HTERT RPE-1 (cell line): ENCODE measurements around the gene DHRS7.

Experiments used
- in situ Hi-C: fragments of 300-500 bp; cut with MboI; formaldehyde crosslinking; loops from 4 replicates; pipeline ENCODE4 v1.14.3; 2020; ENCODE audit warnings: low sequenced_read_pairs

Gene DHRS7

GRCh38 chr14:60188115-60188514, 22.9 kb upstream of the DHRS7 start:
- in situ Hi-C loops = no loop called here

GRCh38 chr14:60184905-60185555, 19.8 kb upstream of the DHRS7 start:
- in situ Hi-C loops = no loop called here

GRCh38 chr14:60184146-60184904, 19.1 kb upstream of the DHRS7 start:
- in situ Hi-C loops = no loop called here

GRCh38 chr14:60183741-60184140, 18.5 kb upstream of the DHRS7 start:
- in situ Hi-C loops = no loop called here

GRCh38 chr14:60183138-60183537, 17.9 kb upstream of the DHRS7 start:
- in situ Hi-C loops = no loop called here

GRCh38 chr14:60179431-60179869, 14.3 kb upstream of the DHRS7 start:
- in situ Hi-C loops = no loop called here

GRCh38 chr14:60178820-60179219, 13.6 kb upstream of the DHRS7 start:
- in situ Hi-C loops = no loop called here

GRCh38 chr14:60178164-60178563, 13.0 kb upstream of the DHRS7 start:
- in situ Hi-C loops = no loop called here

GRCh38 chr14:60175255-60175902, 10.2 kb upstream of the DHRS7 start:
- in situ Hi-C loops = no loop called here

GRCh38 chr14:60174352-60175254, 9.4 kb upstream of the DHRS7 start:
- in situ Hi-C loops = no loop called here

- in situ Hi-C loops = no loop called here
Measured at GRCh38 chr14:60171690-60172089, 6.5 kb upstream of the DHRS7 start.

- in situ Hi-C loops = no loop called here
Measured at GRCh38 chr14:60170948-60171347, 5.8 kb upstream of the DHRS7 start.

GRCh38 chr14:60169722-60170121, 4.5 kb upstream of the DHRS7 start:
- in situ Hi-C loops = no loop called here

- in situ Hi-C loops = no loop called here
Measured at GRCh38 chr14:60166142-60166541, 944 bp upstream of the DHRS7 start.

- in situ Hi-C loops = no loop called here
Measured at GRCh38 chr14:60165547-60165876, 314 bp upstream of the DHRS7 start.

- in situ Hi-C loops = no loop called here
Measured at GRCh38 chr14:60164404-60164711, 840 bp downstream of the DHRS7 start.

GRCh38 chr14:60163693-60164092, 1.5 kb downstream of the DHRS7 start:
- in situ Hi-C loops = no loop called here

- in situ Hi-C loops = no loop called here
Measured at GRCh38 chr14:60161196-60162107, 3.7 kb downstream of the DHRS7 start.

- in situ Hi-C loops = no loop called here
Measured at GRCh38 chr14:60160422-60160821, 4.8 kb downstream of the DHRS7 start.

GRCh38 chr14:60154671-60155070, 10.5 kb downstream of the DHRS7 start:
- in situ Hi-C loops = no loop called here
